Measurements from ENCODE around the gene TMEM266. TPM values are rescaled to one million over a fixed set of nuclear protein-coding genes. Genes with fewer than 3 reads are reported as not detected.

Gene TMEM266
- total RNA-seq, 1 donor from 2014 or later = 0.21 TPM

DNA sequence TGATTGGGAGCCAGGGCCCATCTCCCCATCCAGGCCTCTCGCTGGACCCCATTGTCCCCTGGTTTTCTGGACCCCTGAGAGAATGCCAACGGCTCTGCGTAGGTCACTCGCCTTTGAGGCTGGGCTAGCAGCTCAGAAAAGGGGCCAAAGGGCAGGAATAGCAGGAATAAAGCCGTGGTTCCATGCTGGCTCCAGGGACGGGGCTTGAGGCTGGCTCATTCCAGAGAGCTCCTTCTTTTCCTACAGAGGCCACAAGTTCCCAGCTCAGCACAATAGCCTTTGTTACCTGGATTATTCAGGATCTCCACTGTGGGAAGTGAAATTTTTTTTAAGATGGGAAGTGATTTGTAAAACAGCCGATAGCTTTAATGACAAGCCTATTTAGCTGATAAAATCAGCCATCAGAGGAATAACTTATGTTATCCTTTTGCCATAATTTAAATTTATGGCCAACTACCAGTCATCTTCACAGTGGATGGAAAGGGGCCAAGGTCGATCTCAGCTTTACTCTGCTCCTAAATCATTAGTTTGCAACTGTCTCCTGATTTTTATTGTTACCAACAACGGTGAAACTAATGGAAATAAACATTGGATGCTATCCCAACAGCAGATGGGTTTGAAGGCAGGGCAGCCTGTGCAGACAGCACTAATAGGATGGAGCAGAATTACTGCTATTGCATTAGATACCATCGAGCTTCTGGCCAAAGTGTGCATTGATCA is 124.3 kb downstream of the TMEM266 start:
- H3K4me3 ChIP-seq (ENCODE audit: low read depth, low read length) = no peak overlapping the region
- TF ChIP-seq, protein P1, sequence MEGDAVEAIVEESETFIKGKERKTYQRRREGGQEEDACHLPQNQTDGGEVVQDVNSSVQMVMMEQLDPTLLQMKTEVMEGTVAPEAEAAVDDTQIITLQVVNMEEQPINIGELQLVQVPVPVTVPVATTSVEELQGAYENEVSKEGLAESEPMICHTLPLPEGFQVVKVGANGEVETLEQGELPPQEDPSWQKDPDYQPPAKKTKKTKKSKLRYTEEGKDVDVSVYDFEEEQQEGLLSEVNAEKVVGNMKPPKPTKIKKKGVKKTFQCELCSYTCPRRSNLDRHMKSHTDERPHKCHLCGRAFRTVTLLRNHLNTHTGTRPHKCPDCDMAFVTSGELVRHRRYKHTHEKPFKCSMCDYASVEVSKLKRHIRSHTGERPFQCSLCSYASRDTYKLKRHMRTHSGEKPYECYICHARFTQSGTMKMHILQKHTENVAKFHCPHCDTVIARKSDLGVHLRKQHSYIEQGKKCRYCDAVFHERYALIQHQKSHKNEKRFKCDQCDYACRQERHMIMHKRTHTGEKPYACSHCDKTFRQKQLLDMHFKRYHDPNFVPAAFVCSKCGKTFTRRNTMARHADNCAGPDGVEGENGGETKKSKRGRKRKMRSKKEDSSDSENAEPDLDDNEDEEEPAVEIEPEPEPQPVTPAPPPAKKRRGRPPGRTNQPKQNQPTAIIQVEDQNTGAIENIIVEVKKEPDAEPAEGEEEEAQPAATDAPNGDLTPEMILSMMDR (IDR thresholded peaks at IDR 0.05; ENCODE audit: insufficient read depth, low read length, poor library complexity, severe bottlenecking) = no peak
- H3K36me3 ChIP-seq (ENCODE audit: control insufficient read depth, insufficient read depth, low read length) = no peaks in the 10 kb centered on the region
- H3K27me3 ChIP-seq (ENCODE audit: control insufficient read depth, insufficient read depth, low read length) = no peaks in the 10 kb centered on the region
- no peak for DNase-seq (ENCODE audit: low read depth)

DNA sequence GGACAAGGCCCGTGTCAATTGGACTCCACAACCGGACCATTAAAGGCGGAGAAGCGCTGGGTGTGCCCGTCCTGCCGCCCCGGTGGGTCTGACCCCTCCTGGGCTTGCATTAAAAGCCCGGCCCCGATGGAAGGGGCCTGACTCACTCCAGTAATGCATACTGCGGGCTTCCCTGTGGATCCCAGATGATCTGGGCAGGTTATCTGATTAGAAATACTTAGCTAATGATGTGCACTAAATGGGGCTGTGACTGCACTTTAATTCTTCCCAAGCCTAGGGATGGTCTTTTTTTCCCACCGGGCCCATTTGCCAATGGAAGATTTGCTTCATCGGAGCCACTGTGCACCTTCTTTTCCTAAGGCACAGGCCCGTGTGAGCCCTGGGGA is 124.9 kb downstream of the TMEM266 start:
- Histone ChIP-seq H3K4me3 (ENCODE audit: low read depth, low read length) (no peak overlapping the region), H3K27me3 (ENCODE audit: control insufficient read depth, insufficient read depth, low read length) (no peaks in the 10 kb centered on the region), H3K36me3 (ENCODE audit: control insufficient read depth, insufficient read depth, low read length) (no peaks in the 10 kb centered on the region)
- TF ChIP-seq, protein P1 (IDR thresholded peaks at IDR 0.05; ENCODE audit: insufficient read depth, low read length, poor library complexity, severe bottlenecking) = no peak
- DNase-seq (ENCODE audit: low read depth) = no peak

DNA sequence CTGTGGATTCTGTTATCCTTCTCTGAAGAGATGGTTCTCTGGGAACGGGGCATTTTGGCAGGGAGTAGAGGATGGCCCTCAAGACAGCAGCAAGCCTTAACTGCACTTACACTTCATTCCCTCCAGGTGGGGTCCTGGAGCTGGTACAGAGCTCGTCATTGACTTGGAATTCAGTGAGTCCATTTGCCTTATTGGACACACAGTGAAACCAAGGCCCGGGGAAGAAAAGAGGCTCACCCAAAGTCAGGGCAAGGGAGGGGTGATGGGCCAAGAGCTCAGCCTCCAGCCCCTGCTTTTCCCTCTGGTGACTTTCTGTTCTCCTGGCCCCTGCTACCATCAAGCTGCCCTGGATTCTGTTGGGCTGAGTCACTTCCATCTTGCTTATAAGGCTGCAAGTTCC is 125.9 kb downstream of the TMEM266 start:
- Histone ChIP-seq H3K27me3 (ENCODE audit: control insufficient read depth, insufficient read depth, low read length) (peaks cover 7% of the 10 kb centered on the region), H3K36me3 (ENCODE audit: control insufficient read depth, insufficient read depth, low read length) (no peaks in the 10 kb centered on the region), H3K4me3 (ENCODE audit: low read depth, low read length) (no peak overlapping the region)
- no peak for DNase-seq (ENCODE audit: low read depth)
- TF ChIP-seq, protein P1 (IDR thresholded peaks at IDR 0.05; ENCODE audit: insufficient read depth, low read length, poor library complexity, severe bottlenecking) = peak; percentile 59

DNA sequence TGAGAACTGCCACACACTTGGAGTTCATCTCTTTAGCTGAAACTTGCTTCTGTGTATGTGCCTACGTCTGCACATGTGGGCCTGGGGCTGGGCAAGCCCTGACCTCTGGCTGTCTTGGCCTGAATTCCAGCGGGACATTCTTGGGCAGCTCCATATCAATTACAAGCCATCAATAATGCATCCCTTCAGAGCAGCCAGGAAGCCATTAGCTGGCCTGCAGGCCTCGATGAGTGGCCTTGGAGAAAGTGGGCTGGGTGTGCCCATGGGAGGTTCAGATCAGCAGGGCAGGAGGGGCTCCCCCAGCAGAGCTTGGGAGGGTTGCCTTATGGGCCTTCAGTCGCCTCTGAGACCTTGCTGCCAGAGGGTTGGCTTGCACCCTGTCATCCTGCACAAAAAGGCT is 127.4 kb downstream of the TMEM266 start:
- TF ChIP-seq, protein P1 (IDR thresholded peaks at IDR 0.05; ENCODE audit: insufficient read depth, low read length, poor library complexity, severe bottlenecking) = no peak
- no peaks in the 10 kb centered on the region for H3K36me3 ChIP-seq (ENCODE audit: control insufficient read depth, insufficient read depth, low read length)
- H3K27me3 ChIP-seq (ENCODE audit: control insufficient read depth, insufficient read depth, low read length) = peaks cover 13% of the 10 kb centered on the region
- H3K4me3 ChIP-seq (ENCODE audit: low read depth, low read length) = no peak overlapping the region
- no peak for DNase-seq (ENCODE audit: low read depth)

DNA sequence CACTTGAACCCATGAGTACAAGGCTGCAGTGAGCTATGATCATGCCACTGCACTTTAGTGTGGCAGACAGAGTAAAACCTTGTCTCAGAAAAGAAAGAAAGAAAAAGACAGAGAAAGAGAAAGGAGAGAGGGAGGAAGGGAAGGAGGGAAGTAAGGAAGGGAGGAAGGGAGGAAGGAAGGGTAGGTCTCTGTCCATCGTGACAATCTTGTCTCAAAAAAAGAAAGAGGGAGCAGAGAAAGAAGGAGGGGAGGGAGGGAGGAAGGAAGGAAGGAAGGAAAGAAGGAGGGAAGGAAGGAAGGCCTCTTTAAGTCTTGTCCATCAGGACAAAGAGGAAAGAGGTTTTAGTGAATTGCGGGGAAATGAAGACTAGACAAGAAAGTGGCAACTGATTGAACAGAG is 129.3 kb downstream of the TMEM266 start:
- no peaks in the 10 kb centered on the region for H3K36me3 ChIP-seq (ENCODE audit: control insufficient read depth, insufficient read depth, low read length)
- H3K27me3 ChIP-seq (ENCODE audit: control insufficient read depth, insufficient read depth, low read length) = peaks cover 16% of the 10 kb centered on the region
- no peak for DNase-seq (ENCODE audit: low read depth)
- TF ChIP-seq, protein P1 (IDR thresholded peaks at IDR 0.05; ENCODE audit: insufficient read depth, low read length, poor library complexity, severe bottlenecking) = no peak
- H3K4me3 ChIP-seq (ENCODE audit: low read depth, low read length) = no peak overlapping the region

DNA sequence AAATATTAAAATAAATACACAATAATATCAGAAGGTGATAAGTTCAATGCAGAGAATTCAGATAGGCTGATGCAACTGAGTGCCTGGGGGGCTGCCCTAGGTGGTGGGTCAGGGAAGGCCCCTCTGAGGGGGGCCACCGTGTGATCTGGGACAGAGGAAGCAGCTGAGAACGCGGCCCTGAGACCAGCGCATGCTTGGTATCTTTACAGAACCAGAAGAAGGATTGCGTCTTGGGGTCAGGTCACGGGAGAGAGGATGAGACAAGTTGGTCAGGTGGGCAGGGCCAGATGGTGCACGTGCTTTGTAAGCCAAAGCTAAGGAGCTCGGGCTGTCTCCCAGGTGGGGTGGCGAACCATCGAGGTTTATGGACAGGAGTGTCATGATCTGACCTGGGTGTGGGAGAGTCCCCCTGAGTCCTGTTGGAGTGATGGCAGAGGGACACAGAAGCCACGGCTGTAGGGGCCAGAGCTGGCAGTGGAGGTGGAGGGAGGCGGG is 130.3 kb downstream of the TMEM266 start:
- TF ChIP-seq, protein P1 (IDR thresholded peaks at IDR 0.05; ENCODE audit: insufficient read depth, low read length, poor library complexity, severe bottlenecking) = no peak
- no peak overlapping the region for H3K4me3 ChIP-seq (ENCODE audit: low read depth, low read length)
- no peaks in the 10 kb centered on the region for H3K36me3 ChIP-seq (ENCODE audit: control insufficient read depth, insufficient read depth, low read length)
- H3K27me3 ChIP-seq (ENCODE audit: control insufficient read depth, insufficient read depth, low read length) = peaks cover 16% of the 10 kb centered on the region
- no peak for DNase-seq (ENCODE audit: low read depth)
